Karpas-422 (cell line): ENCODE measurements around the gene OSBPL10. TPM values are rescaled to one million over a fixed set of nuclear protein-coding genes. Genes with fewer than 3 reads are reported as not detected.

Experiments used
- DNase-seq: peaks from one replicate; pipeline ENCODE4 v3.0.0-alpha.2; 2015
- H2AFZ ChIP-seq: fragments of 200-600 bp; sonication (generic); 2 replicates; pipeline ENCODE4 v1.6.1; 2014; ENCODE audit warnings: antibody characterized with exemption, low read length, mixed read lengths
- H3K27ac ChIP-seq: fragments of 200-600 bp; sonication (generic); 2 replicates; pipeline ENCODE4 v1.5.1; 2014; ENCODE audit warnings: mild to moderate bottlenecking, low read length, moderate library complexity
- H3K27me3 ChIP-seq: fragments of 200-600 bp; sonication (generic); 2 replicates; pipeline ENCODE4 v1.6.1; 2014; ENCODE audit warnings: low read length, mixed read lengths
- H3K36me3 ChIP-seq: fragments of 200-600 bp; sonication (generic); 2 replicates; pipeline ENCODE4 v1.6.1; 2014; ENCODE audit warnings: low read length, mixed read lengths; ENCODE audit not compliant: insufficient read depth
- H3K4me1 ChIP-seq: fragments of 200-600 bp; sonication (generic); 2 replicates; pipeline ENCODE4 v1.6.1; 2014; ENCODE audit warnings: mild to moderate bottlenecking, low read length, mixed read lengths
- H3K4me2 ChIP-seq: fragments of 200-600 bp; sonication (generic); 2 replicates; pipeline ENCODE4 v1.6.1; 2014; ENCODE audit warnings: low read length, low read depth, mild to moderate bottlenecking; ENCODE audit not compliant: poor library complexity, severe bottlenecking
- H3K4me3 ChIP-seq: fragments of 200-600 bp; sonication (generic); 2 replicates; pipeline ENCODE4 v1.5.1; 2014; ENCODE audit warnings: mild to moderate bottlenecking, antibody characterized with exemption, low read length, mixed read lengths
- H3K79me2 ChIP-seq: fragments of 200-600 bp; sonication (generic); 2 replicates; pipeline ENCODE4 v1.6.1; 2014; ENCODE audit warnings: mild to moderate bottlenecking, low read length, mixed read lengths
- H3K9ac ChIP-seq: fragments of 200-600 bp; sonication (generic); 2 replicates; pipeline ENCODE4 v1.6.0; 2014; ENCODE audit warnings: low read length
- H3K9me2 ChIP-seq: fragments of 200-600 bp; sonication (generic), shearing (Covaris generic); replicated peaks from 2 replicates; pipeline ENCODE4 v1.6.0; 2014; ENCODE audit warnings: mild to moderate bottlenecking, low read length, moderate library complexity; ENCODE audit not compliant: insufficient read depth
- H3K9me3 ChIP-seq: fragments of 300-700, 200-600 bp; sonication (generic); 2 replicates; pipeline ENCODE4 v1.6.1; 2014; ENCODE audit warnings: low read length, mixed read lengths
- H4K20me1 ChIP-seq: fragments of 200-600 bp; sonication (generic); 2 replicates; pipeline ENCODE4 v1.6.1; 2014; ENCODE audit warnings: mild to moderate bottlenecking, antibody characterized with exemption, low read length, low read depth; ENCODE audit not compliant: insufficient read depth
- total RNA-seq: library from RNA; depleted of rRNA; stranded (reverse); fragments of >200 nt; shearing (Covaris generic); gene quantifications from 2 replicates; pipeline ENCODE4 v1.2.3, GENCODE V29; 2014; ENCODE audit warnings: low replicate concordance

Gene OSBPL10
- total RNA-seq, 1 experiment from 2014 or later = 87.0 TPM

DNA sequence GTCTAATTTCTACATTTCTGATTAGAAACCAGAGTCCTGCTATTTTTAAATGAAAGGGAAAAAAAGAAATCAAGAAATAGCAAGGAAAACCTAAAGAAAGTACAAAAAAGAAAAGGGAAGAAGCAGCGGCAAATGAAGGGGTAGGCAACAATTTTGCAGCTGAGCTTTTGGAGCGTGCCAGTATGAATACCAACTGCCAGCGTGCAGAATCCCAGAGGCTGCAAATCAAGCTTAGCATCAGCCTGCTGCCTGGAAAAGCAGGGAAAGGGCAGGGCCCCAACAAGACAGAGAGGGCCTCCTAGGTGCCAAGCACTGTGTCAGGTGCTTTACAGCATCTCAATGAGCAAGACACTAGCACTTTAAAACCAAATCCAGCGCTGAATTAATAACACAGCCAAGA, 271.5 kb downstream of the OSBPL10 start:
- peak overlapping the region; percentile 37 for H3K9ac ChIP-seq
- H2AFZ ChIP-seq = no peak overlapping the region
- H4K20me1 ChIP-seq = no peaks in the 10 kb centered on the region; the same call in 1 of the 2 replicates
- H3K79me2 ChIP-seq = peaks cover 89% of the 10 kb centered on the region
- peak overlapping the region; percentile 91 for H3K27ac ChIP-seq
- no peak for DNase-seq
- peaks cover 21% of the 10 kb centered on the region; the same call in 1 of the 2 replicates for H3K36me3 ChIP-seq
- peaks cover 93% of the 10 kb centered on the region for H3K4me1 ChIP-seq
- H3K9me3 ChIP-seq = no peaks in the 10 kb centered on the region
- peak overlapping the region; percentile 71 for H3K4me2 ChIP-seq
- no peaks in the 10 kb centered on the region for H3K9me2 ChIP-seq
- H3K27me3 ChIP-seq = no peaks in the 10 kb centered on the region
- no peak overlapping the region for H3K4me3 ChIP-seq

DNA sequence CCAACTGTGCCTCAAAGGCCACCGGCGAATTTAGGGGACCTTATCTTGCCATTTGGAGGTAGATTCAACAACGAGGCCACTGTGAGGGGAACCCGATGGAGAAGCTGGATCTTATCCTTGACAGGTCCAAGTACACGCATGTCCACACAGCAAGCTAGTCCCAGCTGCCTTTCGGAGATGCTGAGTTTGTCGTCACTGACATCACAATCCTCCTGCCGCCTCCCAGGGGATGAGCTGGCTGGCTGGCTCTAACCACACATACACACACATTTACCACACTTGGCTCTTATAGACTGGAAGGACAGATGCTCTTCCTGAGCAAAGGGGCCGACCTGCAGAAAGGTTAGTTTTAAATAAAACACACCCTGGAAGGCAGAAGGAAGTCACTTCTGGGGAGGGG, 272.1 kb downstream of the OSBPL10 start:
- no peak for DNase-seq
- Histone ChIP-seq H3K36me3 (peaks cover 24% of the 10 kb centered on the region; the same call in 1 of the 2 replicates), H3K9me3 (no peaks in the 10 kb centered on the region), H4K20me1 (no peaks in the 10 kb centered on the region; the same call in 1 of the 2 replicates), H3K79me2 (peaks cover 92% of the 10 kb centered on the region), H3K4me1 (peaks cover 92% of the 10 kb centered on the region), H3K4me3 (no peak overlapping the region), H3K4me2 (no peak overlapping the region), H2AFZ (no peak overlapping the region), H3K9ac (no peak overlapping the region), H3K27ac (peak overlapping the region; percentile 91), H3K27me3 (no peaks in the 10 kb centered on the region), H3K9me2 (no peaks in the 10 kb centered on the region)

DNA sequence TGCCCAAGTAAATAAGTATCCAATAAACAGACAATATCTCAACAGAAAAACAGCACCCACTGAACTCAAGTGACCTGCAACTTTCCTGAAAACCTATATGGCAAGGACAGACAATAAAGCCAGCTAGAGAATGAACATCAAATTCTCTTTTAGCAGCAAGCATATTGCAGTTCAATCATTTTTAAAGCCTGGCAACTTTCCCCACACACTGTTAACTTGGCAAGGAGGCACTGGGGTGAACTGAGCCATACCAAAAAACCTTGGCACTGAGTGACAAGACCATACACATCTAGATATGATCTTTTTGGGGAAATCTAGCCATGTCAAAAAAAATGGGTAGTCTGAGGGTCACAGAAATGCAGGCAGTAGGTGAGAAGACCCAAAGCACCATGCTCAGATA, 273.8 kb downstream of the OSBPL10 start:
- Histone ChIP-seq H2AFZ (no peak overlapping the region), H3K27me3 (no peaks in the 10 kb centered on the region), H3K9ac (no peak overlapping the region; the same call in 1 of the 2 replicates), H3K4me1 (peaks cover 80% of the 10 kb centered on the region), H3K4me2 (peak overlapping the region; percentile 9), H3K9me3 (no peaks in the 10 kb centered on the region), H4K20me1 (no peaks in the 10 kb centered on the region; the same call in 1 of the 2 replicates), H3K27ac (peak overlapping the region; percentile 91), H3K36me3 (peaks cover 36% of the 10 kb centered on the region), H3K4me3 (no peak overlapping the region), H3K79me2 (peaks cover 98% of the 10 kb centered on the region), H3K9me2 (no peaks in the 10 kb centered on the region)
- no peak for DNase-seq

DNA sequence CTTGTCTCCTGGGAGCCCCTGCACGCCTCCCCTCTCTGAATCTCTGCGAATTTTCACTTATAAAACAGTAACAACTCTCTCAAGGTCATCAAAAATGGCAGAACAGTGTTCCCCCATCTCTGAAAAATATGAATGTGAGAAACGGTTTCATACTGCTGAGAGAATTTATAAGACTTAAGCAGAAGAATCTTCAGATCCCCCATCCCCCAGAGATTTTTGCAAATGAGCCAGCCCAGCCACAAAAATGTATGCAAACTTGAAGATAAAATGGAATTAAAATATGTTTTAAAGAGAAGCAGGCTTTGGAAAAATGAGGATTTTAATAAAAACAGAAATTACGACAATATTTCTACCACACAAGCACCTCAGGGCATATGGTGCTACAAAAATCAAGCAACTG, 275.3 kb downstream of the OSBPL10 start:
- peak overlapping the region; percentile 34 for H3K4me3 ChIP-seq
- H3K9me3 ChIP-seq = no peaks in the 10 kb centered on the region
- peak; percentile 66 for DNase-seq
- H3K4me1 ChIP-seq = peaks cover 78% of the 10 kb centered on the region
- peak overlapping the region; percentile 55 for H3K4me2 ChIP-seq
- H3K36me3 ChIP-seq = peaks cover 46% of the 10 kb centered on the region
- H3K9me2 ChIP-seq = no peaks in the 10 kb centered on the region
- peaks cover 95% of the 10 kb centered on the region for H3K79me2 ChIP-seq
- H3K27me3 ChIP-seq = no peaks in the 10 kb centered on the region
- peak overlapping the region; percentile 91 for H3K27ac ChIP-seq
- no peak overlapping the region for H2AFZ ChIP-seq
- H3K9ac ChIP-seq = peak overlapping the region; percentile 25
- no peaks in the 10 kb centered on the region for H4K20me1 ChIP-seq

DNA sequence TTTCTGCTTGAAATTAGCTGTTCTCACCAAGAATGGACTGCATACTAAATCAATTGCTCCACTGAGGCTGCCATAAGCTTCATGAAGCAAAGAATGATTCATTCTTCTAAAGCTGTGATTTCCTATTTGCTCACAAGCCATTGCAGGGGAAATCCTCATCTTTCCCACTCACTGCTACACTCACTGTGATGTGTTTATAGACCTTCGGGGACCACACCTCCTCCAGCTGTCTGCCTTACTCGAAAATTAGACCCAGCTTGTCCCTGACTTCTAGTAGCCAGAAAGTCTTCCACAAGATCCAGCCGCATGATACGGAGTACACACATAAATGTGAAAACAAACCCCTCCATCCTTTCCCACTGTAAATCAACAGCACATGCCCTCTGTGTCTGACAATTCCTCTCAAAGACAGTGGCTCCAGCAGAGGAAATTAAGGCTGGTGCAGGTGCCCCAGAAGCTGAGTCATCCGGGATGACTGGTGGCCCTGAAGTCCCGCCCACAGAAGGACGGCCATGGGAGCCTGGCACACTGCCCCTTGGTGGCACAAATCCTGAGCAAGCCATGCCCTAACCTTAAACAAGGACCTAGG, 276.4 kb downstream of the OSBPL10 start:
- H3K9me2 ChIP-seq = no peaks in the 10 kb centered on the region
- H4K20me1 ChIP-seq = no peaks in the 10 kb centered on the region
- no peak for DNase-seq
- H3K79me2 ChIP-seq = peaks cover 96% of the 10 kb centered on the region
- H2AFZ ChIP-seq = no peak overlapping the region
- H3K27ac ChIP-seq = peak overlapping the region; percentile 91
- H3K27me3 ChIP-seq = no peaks in the 10 kb centered on the region
- H3K4me3 ChIP-seq = no peak overlapping the region
- no peaks in the 10 kb centered on the region for H3K9me3 ChIP-seq
- peaks cover 53% of the 10 kb centered on the region for H3K36me3 ChIP-seq
- no peak overlapping the region for H3K9ac ChIP-seq
- peaks cover 68% of the 10 kb centered on the region for H3K4me1 ChIP-seq
- H3K4me2 ChIP-seq = no peak overlapping the region

DNA sequence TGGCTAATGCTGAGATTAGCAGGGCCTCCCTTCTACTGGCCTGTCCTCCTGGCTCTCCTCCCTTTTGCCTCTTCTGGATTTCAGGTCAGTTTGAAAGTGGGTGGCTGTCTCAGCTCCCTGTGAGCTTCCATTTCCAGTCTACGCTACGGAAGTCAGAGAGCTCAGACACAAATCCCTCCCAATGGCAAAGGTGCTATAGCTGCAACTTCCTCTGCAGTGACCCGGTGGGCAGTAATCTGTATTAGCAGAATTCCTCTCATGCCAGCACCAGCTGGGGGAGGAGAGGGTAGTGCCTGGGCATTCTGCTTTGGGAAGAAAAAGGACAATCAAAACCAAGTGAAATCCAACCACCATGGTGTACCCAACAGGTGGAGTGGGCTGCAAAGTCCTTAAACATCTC, 276.9 kb downstream of the OSBPL10 start:
- Histone ChIP-seq H3K4me1 (peaks cover 63% of the 10 kb centered on the region), H4K20me1 (no peaks in the 10 kb centered on the region), H3K9me2 (no peaks in the 10 kb centered on the region), H3K4me3 (no peak overlapping the region), H3K36me3 (peaks cover 53% of the 10 kb centered on the region), H2AFZ (no peak overlapping the region), H3K9me3 (no peaks in the 10 kb centered on the region), H3K4me2 (no peak overlapping the region), H3K9ac (no peak overlapping the region), H3K27ac (peak overlapping the region; percentile 91; the same call in 1 of the 2 replicates), H3K27me3 (no peaks in the 10 kb centered on the region), H3K79me2 (peaks cover 96% of the 10 kb centered on the region)
- DNase-seq = no peak

DNA sequence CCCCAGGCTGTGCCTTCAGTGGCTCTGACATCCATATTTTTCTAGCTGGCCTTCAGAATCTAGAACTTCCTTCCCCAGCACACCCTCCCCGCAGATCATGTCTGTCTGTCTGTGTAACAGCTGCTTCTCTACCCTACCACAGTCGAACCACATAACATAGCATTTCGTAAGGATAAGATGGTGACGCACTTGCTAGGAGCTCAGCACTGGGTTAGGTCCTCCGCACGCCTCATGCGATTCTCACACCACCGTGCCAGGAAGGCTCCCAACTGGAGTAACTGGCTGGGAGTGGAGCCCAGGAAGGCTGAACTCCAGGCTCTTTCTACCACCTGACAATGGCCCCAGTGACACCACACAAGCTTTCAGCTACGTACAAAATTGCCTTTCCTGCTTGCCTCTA, 279.8 kb downstream of the OSBPL10 start:
- H3K27ac ChIP-seq = 0 out of 2 replicates have a peak overlapping the region, but pooled peaks have one; percentile 32
- H4K20me1 ChIP-seq = no peaks in the 10 kb centered on the region
- no peaks in the 10 kb centered on the region for H3K9me2 ChIP-seq
- no peak overlapping the region for H2AFZ ChIP-seq
- H3K9ac ChIP-seq = no peak overlapping the region
- no peak overlapping the region for H3K4me3 ChIP-seq
- DNase-seq = no peak
- no peaks in the 10 kb centered on the region for H3K9me3 ChIP-seq
- H3K79me2 ChIP-seq = peaks cover 83% of the 10 kb centered on the region
- H3K4me2 ChIP-seq = no peak overlapping the region
- H3K27me3 ChIP-seq = no peaks in the 10 kb centered on the region
- peaks cover 51% of the 10 kb centered on the region for H3K36me3 ChIP-seq
- H3K4me1 ChIP-seq = peaks cover 34% of the 10 kb centered on the region

DNA sequence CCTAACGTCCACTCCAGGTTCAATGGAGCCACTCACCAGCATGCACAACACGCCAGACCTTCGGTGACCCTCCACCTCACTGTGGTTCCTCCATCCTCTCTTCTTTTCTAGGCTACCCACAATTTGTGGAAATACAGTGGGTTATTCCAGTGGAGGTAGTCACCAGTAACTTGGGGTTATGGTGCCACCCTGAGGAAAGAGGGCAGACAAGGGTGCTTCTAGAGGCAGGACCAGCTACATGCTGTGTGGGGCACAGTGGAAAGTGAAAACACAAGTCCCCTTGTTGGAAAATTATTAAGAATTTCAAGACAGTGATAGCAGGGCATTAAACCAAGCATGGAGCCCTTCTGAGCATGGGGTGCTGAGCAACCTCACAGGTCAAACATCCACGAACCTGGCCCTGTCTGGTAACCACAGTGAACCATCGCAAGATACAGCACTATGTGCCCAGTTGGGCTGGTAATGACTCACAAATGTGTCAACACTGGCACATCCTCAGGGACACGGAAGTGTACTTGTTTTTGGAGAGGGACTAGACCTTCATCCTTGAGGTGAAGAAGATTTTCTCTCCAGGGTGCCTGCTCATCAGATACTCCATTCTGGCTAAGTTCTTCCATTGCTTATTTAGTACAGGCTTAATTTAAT, 281.6 kb downstream of the OSBPL10 start:
- no peaks in the 10 kb centered on the region for H3K9me2 ChIP-seq
- no peak overlapping the region for H3K27ac ChIP-seq
- no peak for DNase-seq
- H3K27me3 ChIP-seq = no peaks in the 10 kb centered on the region
- peaks cover 15% of the 10 kb centered on the region for H3K4me1 ChIP-seq
- no peaks in the 10 kb centered on the region for H3K9me3 ChIP-seq
- no peaks in the 10 kb centered on the region for H4K20me1 ChIP-seq
- H3K9ac ChIP-seq = no peak overlapping the region
- H3K4me3 ChIP-seq = no peak overlapping the region
- H3K79me2 ChIP-seq = peaks cover 76% of the 10 kb centered on the region
- peaks cover 48% of the 10 kb centered on the region for H3K36me3 ChIP-seq
- H3K4me2 ChIP-seq = no peak overlapping the region
- H2AFZ ChIP-seq = no peak overlapping the region
